HepG2 (cell line): ENCODE measurements around the gene HIPK2. TPM values are rescaled to one million over a fixed set of nuclear protein-coding genes. Genes with fewer than 3 reads are reported as not detected.

Experiments used
- ATF6 ChIP-seq: sonication (generic); formaldehyde crosslinking; conservative IDR thresholded peaks from 2 replicates; pipeline ENCODE4 v1.4.0; 2020; ENCODE audit warnings: missing genetic modification reagents
- CENPBD1 ChIP-seq: sonication (generic); formaldehyde crosslinking; IDR thresholded peaks from 2 replicates; pipeline ENCODE4 v1.8.0; 2022; ENCODE audit warnings: missing genetic modification reagents, low read depth, mild to moderate bottlenecking, borderline replicate concordance
- CHCHD3 ChIP-seq: sonication (generic); formaldehyde crosslinking; IDR thresholded peaks from 2 replicates; pipeline ENCODE4 v1.8.0; 2022; ENCODE audit warnings: mild to moderate bottlenecking, missing genetic modification reagents, moderate library complexity
- E2F5 ChIP-seq: sonication (generic); formaldehyde crosslinking; conservative IDR thresholded peaks from 2 replicates; pipeline ENCODE4 v1.4.0; 2020; ENCODE audit warnings: missing genetic modification reagents
- FOXK2 ChIP-seq: fragments of 450-650 bp; IDR thresholded peaks from 2 replicates; pipeline ENCODE4 v1.6.1; 2016
- MAFG ChIP-seq: sonication (generic); formaldehyde crosslinking; IDR thresholded peaks from 2 replicates; pipeline ENCODE4 v1.5.1; 2020; ENCODE audit warnings: mild to moderate bottlenecking, missing genetic modification reagents
- SYNCRIP ChIP-seq: fragments of 200-400 bp; formaldehyde crosslinking; IDR thresholded peaks from 2 replicates; pipeline ENCODE4 v1.6.1; 2018; ENCODE audit warnings: mild to moderate bottlenecking, low read depth, low read length; ENCODE audit not compliant: insufficient read depth
- TEAD3 ChIP-seq: optimal IDR thresholded peaks from 2 replicates; pipeline ENCODE3; 2016; ENCODE audit warnings: borderline replicate concordance
- ZBTB14 ChIP-seq: sonication (generic); formaldehyde crosslinking; IDR thresholded peaks from 2 replicates; pipeline ENCODE4 v1.4.0; 2020; ENCODE audit warnings: missing genetic modification reagents
- ZNF224 ChIP-seq: sonication (generic); formaldehyde crosslinking; IDR thresholded peaks from 2 replicates; pipeline ENCODE4 v1.5.0; 2020; ENCODE audit warnings: mild to moderate bottlenecking, missing genetic modification reagents
- ZNF264 ChIP-seq: sonication (generic); formaldehyde crosslinking; IDR thresholded peaks from 2 replicates; pipeline ENCODE4 v1.4.0; 2020; ENCODE audit warnings: missing genetic modification reagents
- ZNF331 ChIP-seq: sonication (generic); formaldehyde crosslinking; IDR thresholded peaks from 2 replicates; pipeline ENCODE4 v1.4.0; 2020; ENCODE audit warnings: missing genetic modification reagents
- ZNF496 ChIP-seq: sonication (generic); formaldehyde crosslinking; IDR thresholded peaks from 2 replicates; pipeline ENCODE4 v1.8.1; 2023; ENCODE audit warnings: mild to moderate bottlenecking, moderate library complexity, missing genetic modification reagents; ENCODE audit not compliant: insufficient replicate concordance
- ZNF570 ChIP-seq: sonication (generic); formaldehyde crosslinking; IDR thresholded peaks from 2 replicates; pipeline ENCODE4 v1.4.0; 2020; ENCODE audit warnings: mild to moderate bottlenecking, missing genetic modification reagents, borderline replicate concordance
- ZNF607 ChIP-seq: sonication (generic); formaldehyde crosslinking; IDR thresholded peaks from 2 replicates; pipeline ENCODE4 v1.5.1; 2020; ENCODE audit warnings: missing genetic modification reagents, mild to moderate bottlenecking, borderline replicate concordance
- ZNF784 ChIP-seq: sonication (generic); formaldehyde crosslinking; IDR thresholded peaks from 2 replicates; pipeline ENCODE4 v1.5.1; 2020; ENCODE audit warnings: missing genetic modification reagents, mild to moderate bottlenecking, borderline replicate concordance
- polyA plus RNA-seq, 8 experiments: library from polyadenylated mRNA; depleted of rRNA in 3 of 8; stranded (reverse) in 7 of 8; unstranded in 1 of 8; fragments of >200 nt; fragmentation: Illumina TruSeq in 4 of 8; extraction: Trizol in 4 of 8; gene quantifications; 2 replicates each; pipeline versions ENCODE4 v1.2.1 to v1.2.3, GENCODE V29; 2011 to 2016; ENCODE audit warnings: low read depth in 4 of 8, missing spikeins in 1 of 8, mixed read lengths in 1 of 8; ENCODE audit not compliant: insufficient read depth in 1 of 8
- total RNA-seq, 5 experiments: library from RNA; depleted of rRNA; stranded (reverse); fragments of >200 nt; fragmentation: Illumina TruSeq; extraction: Trizol; gene quantifications; 2 replicates each; pipeline ENCODE4 v1.2.3, GENCODE V29; 2016; ENCODE audit warnings: low read depth in 1 of 5
- TF ChIP-seq, protein P1 (sequence below): IDR thresholded peaks from 2 replicates; pipeline ENCODE4 v1.6.1; 2016; ENCODE audit warnings: control low read depth
- TF ChIP-seq, protein P2 (sequence below): sonication (generic); formaldehyde crosslinking; IDR thresholded peaks from 2 replicates; pipeline ENCODE4 v1.4.0; 2020; ENCODE audit warnings: missing genetic modification reagents

Gene HIPK2
- total and polyA plus RNA-seq, 2 of the 13 experiments (the other 11 are each of a cell fraction or from before 2014, with no cell fraction given): 14.4 to 20.2 TPM

GRCh38 chr7:139658908-139659675 is 118.7 kb downstream of the HIPK2 start (continued):
- TF ChIP-seq ATF6: no peak
- TF ChIP-seq CHCHD3 (CRISPR knock-in tag): no peak
- TF ChIP-seq, protein P1, sequence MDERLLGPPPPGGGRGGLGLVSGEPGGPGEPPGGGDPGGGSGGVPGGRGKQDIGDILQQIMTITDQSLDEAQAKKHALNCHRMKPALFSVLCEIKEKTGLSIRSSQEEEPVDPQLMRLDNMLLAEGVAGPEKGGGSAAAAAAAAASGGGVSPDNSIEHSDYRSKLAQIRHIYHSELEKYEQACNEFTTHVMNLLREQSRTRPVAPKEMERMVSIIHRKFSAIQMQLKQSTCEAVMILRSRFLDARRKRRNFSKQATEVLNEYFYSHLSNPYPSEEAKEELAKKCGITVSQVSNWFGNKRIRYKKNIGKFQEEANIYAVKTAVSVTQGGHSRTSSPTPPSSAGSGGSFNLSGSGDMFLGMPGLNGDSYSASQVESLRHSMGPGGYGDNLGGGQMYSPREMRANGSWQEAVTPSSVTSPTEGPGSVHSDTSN (CRISPR knock-in tag): no peak
- no peak for TF ChIP-seq ZNF570 (CRISPR knock-in tag)
- TF ChIP-seq ZNF496 (CRISPR knock-in tag): no peak
- no peak for TF ChIP-seq SYNCRIP
- TF ChIP-seq, protein P2, sequence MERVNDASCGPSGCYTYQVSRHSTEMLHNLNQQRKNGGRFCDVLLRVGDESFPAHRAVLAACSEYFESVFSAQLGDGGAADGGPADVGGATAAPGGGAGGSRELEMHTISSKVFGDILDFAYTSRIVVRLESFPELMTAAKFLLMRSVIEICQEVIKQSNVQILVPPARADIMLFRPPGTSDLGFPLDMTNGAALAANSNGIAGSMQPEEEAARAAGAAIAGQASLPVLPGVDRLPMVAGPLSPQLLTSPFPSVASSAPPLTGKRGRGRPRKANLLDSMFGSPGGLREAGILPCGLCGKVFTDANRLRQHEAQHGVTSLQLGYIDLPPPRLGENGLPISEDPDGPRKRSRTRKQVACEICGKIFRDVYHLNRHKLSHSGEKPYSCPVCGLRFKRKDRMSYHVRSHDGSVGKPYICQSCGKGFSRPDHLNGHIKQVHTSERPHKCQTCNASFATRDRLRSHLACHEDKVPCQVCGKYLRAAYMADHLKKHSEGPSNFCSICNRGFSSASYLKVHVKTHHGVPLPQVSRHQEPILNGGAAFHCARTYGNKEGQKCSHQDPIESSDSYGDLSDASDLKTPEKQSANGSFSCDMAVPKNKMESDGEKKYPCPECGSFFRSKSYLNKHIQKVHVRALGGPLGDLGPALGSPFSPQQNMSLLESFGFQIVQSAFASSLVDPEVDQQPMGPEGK: peak; percentile 64
- TF ChIP-seq CENPBD1 (CRISPR knock-in tag): no peak
- no peak for TF ChIP-seq ZNF224 (CRISPR knock-in tag)
- TF ChIP-seq E2F5 (CRISPR knock-in tag): no peak
- no peak for TF ChIP-seq ZNF607 (CRISPR knock-in tag)
- no peak for TF ChIP-seq ZNF264
- no peak for TF ChIP-seq ZNF331 (CRISPR knock-in tag)
- TF ChIP-seq ZBTB14 (CRISPR knock-in tag): no peak
- TF ChIP-seq TEAD3 (CRISPR knock-in tag): peak; percentile 22
- no peak for TF ChIP-seq FOXK2
- no peak for TF ChIP-seq ZNF784 (CRISPR knock-in tag)
- no peak for TF ChIP-seq MAFG (CRISPR knock-in tag)
